Measurements from ENCODE around the gene CCSER2.
"Not testable (repeated sequence)": the region's sequence is repeated elsewhere in the genome, so short reads cannot be mapped to it uniquely, and the experiment has no call there.

The CCSER2 gene

GRCh38 chr10:84440781-84441180, 112.4 kb downstream of the CCSER2 start:
- no peaks in the 10 kb centered on the region for H3K4me1 ChIP-seq (ENCODE audit: insufficient read depth, low read length)
- no peak overlapping the region for H3K9ac ChIP-seq (ENCODE audit: low read depth, low read length)
- H3K9me3 ChIP-seq (ENCODE audit: control insufficient read depth, insufficient read depth, low read length): no peaks in the 10 kb centered on the region
- H3K36me3 ChIP-seq (ENCODE audit: insufficient read depth, low read length): no peaks in the 10 kb centered on the region

- Histone ChIP-seq H3K36me3 (ENCODE audit: insufficient read depth, low read length) (no peaks in the 10 kb centered on the region), H3K4me1 (ENCODE audit: insufficient read depth, low read length) (no peaks in the 10 kb centered on the region), H3K9ac (ENCODE audit: low read depth, low read length) (no peak overlapping the region), H3K9me3 (ENCODE audit: control insufficient read depth, insufficient read depth, low read length) (no peaks in the 10 kb centered on the region)
Measured at GRCh38 chr10:84447701-84448400, 119.5 kb downstream of the CCSER2 start.

GRCh38 chr10:84449351-84449750, 121.0 kb downstream of the CCSER2 start:
- not testable (repeated sequence) for H3K9me3 ChIP-seq (ENCODE audit: control insufficient read depth, insufficient read depth, low read length); H3K9ac ChIP-seq (ENCODE audit: low read depth, low read length); H3K4me1 ChIP-seq (ENCODE audit: insufficient read depth, low read length); H3K36me3 ChIP-seq (ENCODE audit: insufficient read depth, low read length)

- no peak overlapping the region for H3K9ac ChIP-seq (ENCODE audit: low read depth, low read length)
- H3K9me3 ChIP-seq (ENCODE audit: control insufficient read depth, insufficient read depth, low read length): no peaks in the 10 kb centered on the region
- no peaks in the 10 kb centered on the region for H3K36me3 ChIP-seq (ENCODE audit: insufficient read depth, low read length)
- no peaks in the 10 kb centered on the region for H3K4me1 ChIP-seq (ENCODE audit: insufficient read depth, low read length)
Measured at GRCh38 chr10:84452003-84452402, 123.6 kb downstream of the CCSER2 start.

GRCh38 chr10:84453303-84453702, 124.9 kb downstream of the CCSER2 start:
- H3K9ac ChIP-seq (ENCODE audit: low read depth, low read length): no peak overlapping the region
- H3K4me1 ChIP-seq (ENCODE audit: insufficient read depth, low read length): no peaks in the 10 kb centered on the region
- H3K9me3 ChIP-seq (ENCODE audit: control insufficient read depth, insufficient read depth, low read length): no peaks in the 10 kb centered on the region; the same call in 1 of the 2 replicates
- H3K36me3 ChIP-seq (ENCODE audit: insufficient read depth, low read length): no peaks in the 10 kb centered on the region

- no peaks in the 10 kb centered on the region; the same call in 1 of the 2 replicates for H3K9me3 ChIP-seq (ENCODE audit: control insufficient read depth, insufficient read depth, low read length)
- H3K4me1 ChIP-seq (ENCODE audit: insufficient read depth, low read length): no peaks in the 10 kb centered on the region
- no peak overlapping the region for H3K9ac ChIP-seq (ENCODE audit: low read depth, low read length)
- no peaks in the 10 kb centered on the region for H3K36me3 ChIP-seq (ENCODE audit: insufficient read depth, low read length)
Measured at GRCh38 chr10:84456126-84456525, 127.7 kb downstream of the CCSER2 start.

GRCh38 chr10:84460520-84460919, 132.1 kb downstream of the CCSER2 start:
- H3K36me3 ChIP-seq (ENCODE audit: insufficient read depth, low read length): no peaks in the 10 kb centered on the region
- no peak overlapping the region for H3K9ac ChIP-seq (ENCODE audit: low read depth, low read length)
- no peaks in the 10 kb centered on the region for H3K4me1 ChIP-seq (ENCODE audit: insufficient read depth, low read length)
- no peaks in the 10 kb centered on the region; the same call in 1 of the 2 replicates for H3K9me3 ChIP-seq (ENCODE audit: control insufficient read depth, insufficient read depth, low read length)

GRCh38 chr10:84469470-84469869, 141.1 kb downstream of the CCSER2 start:
- Histone ChIP-seq H3K9ac (ENCODE audit: low read depth, low read length) (no peak overlapping the region), H3K4me1 (ENCODE audit: insufficient read depth, low read length) (peaks cover 4% of the 10 kb centered on the region; the same call in 1 of the 2 replicates), H3K9me3 (ENCODE audit: control insufficient read depth, insufficient read depth, low read length) (no peaks in the 10 kb centered on the region), H3K36me3 (ENCODE audit: insufficient read depth, low read length) (no peaks in the 10 kb centered on the region)

GRCh38 chr10:84473136-84473535, 144.7 kb downstream of the CCSER2 start:
- Histone ChIP-seq H3K36me3 (ENCODE audit: insufficient read depth, low read length) (no peaks in the 10 kb centered on the region), H3K9ac (ENCODE audit: low read depth, low read length) (no peak overlapping the region), H3K4me1 (ENCODE audit: insufficient read depth, low read length) (peaks cover 4% of the 10 kb centered on the region; the same call in 1 of the 2 replicates), H3K9me3 (ENCODE audit: control insufficient read depth, insufficient read depth, low read length) (no peaks in the 10 kb centered on the region)

- Histone ChIP-seq H3K9me3 (ENCODE audit: control insufficient read depth, insufficient read depth, low read length) (no peaks in the 10 kb centered on the region), H3K36me3 (ENCODE audit: insufficient read depth, low read length) (no peaks in the 10 kb centered on the region), H3K4me1 (ENCODE audit: insufficient read depth, low read length) (no peaks in the 10 kb centered on the region), H3K9ac (ENCODE audit: low read depth, low read length) (no peak overlapping the region)
Measured at GRCh38 chr10:84477398-84478128, 149.2 kb downstream of the CCSER2 start.

GRCh38 chr10:84478151-84478550, 149.8 kb downstream of the CCSER2 start:
- Histone ChIP-seq H3K4me1 (ENCODE audit: insufficient read depth, low read length) (no peaks in the 10 kb centered on the region), H3K36me3 (ENCODE audit: insufficient read depth, low read length) (no peaks in the 10 kb centered on the region), H3K9ac (ENCODE audit: low read depth, low read length) (no peak overlapping the region), H3K9me3 (ENCODE audit: control insufficient read depth, insufficient read depth, low read length) (no peaks in the 10 kb centered on the region)

- Histone ChIP-seq H3K36me3 (ENCODE audit: insufficient read depth, low read length) (no peaks in the 10 kb centered on the region), H3K4me1 (ENCODE audit: insufficient read depth, low read length) (no peaks in the 10 kb centered on the region), H3K9ac (ENCODE audit: low read depth, low read length) (no peak overlapping the region), H3K9me3 (ENCODE audit: control insufficient read depth, insufficient read depth, low read length) (no peaks in the 10 kb centered on the region)
Measured at GRCh38 chr10:84478679-84479078, 150.3 kb downstream of the CCSER2 start.

- no peak overlapping the region for H3K9ac ChIP-seq (ENCODE audit: low read depth, low read length)
Measured at GRCh38 chr10:84484541-84484940, 156.2 kb downstream of the CCSER2 start.

GRCh38 chr10:84493361-84493760, 165.0 kb downstream of the CCSER2 start:
- Histone ChIP-seq H3K36me3 (ENCODE audit: insufficient read depth, low read length) (no peaks in the 10 kb centered on the region), H3K4me1 (ENCODE audit: insufficient read depth, low read length) (no peaks in the 10 kb centered on the region; the same call in 1 of the 2 replicates), H3K9me3 (ENCODE audit: control insufficient read depth, insufficient read depth, low read length) (no peaks in the 10 kb centered on the region; the same call in 1 of the 2 replicates), H3K9ac (ENCODE audit: low read depth, low read length) (no peak overlapping the region)

More at GRCh38 chr10:84484541-84484940, 156.2 kb downstream of the CCSER2 start:
- Histone ChIP-seq H3K36me3 (ENCODE audit: insufficient read depth, low read length) (no peaks in the 10 kb centered on the region), H3K4me1 (ENCODE audit: insufficient read depth, low read length) (no peaks in the 10 kb centered on the region), H3K9me3 (ENCODE audit: control insufficient read depth, insufficient read depth, low read length) (no peaks in the 10 kb centered on the region)
